ENCODE measurements around the gene MOBP.

Gene MOBP

GRCh38 chr3:39541442-39541841, 74.0 kb downstream of the MOBP start:
- DNase-seq (ENCODE audit: low read depth in 2 of 2): no peak

- DNase-seq (ENCODE audit: low read depth in 2 of 2): no peak
Measured at GRCh38 chr3:39541917-39542329, 74.4 kb downstream of the MOBP start.

- no peak for DNase-seq (ENCODE audit: low read depth in 2 of 2)
Measured at GRCh38 chr3:39542588-39542988, 75.1 kb downstream of the MOBP start.

DNA sequence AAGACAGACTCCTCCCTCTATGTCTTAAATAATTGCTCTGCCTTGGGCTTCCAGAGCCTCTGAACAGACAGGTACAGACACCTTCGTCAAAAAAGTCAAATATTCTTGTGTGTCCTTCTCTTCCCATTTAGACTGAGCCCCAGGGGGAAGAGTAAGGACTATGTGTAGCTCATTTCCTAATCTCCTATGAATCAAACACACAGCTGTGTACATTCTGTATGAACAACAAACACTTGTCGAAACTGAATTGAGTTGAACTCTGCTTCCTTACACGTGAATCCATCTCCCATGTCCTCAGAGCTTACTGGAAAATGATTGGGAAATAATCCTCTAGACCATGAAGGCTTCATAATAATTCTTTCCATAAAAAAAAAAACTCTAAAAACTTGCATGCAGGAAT, 80.8 kb downstream of the MOBP start:
- no peak for DNase-seq (ENCODE audit: low read depth in 2 of 2)

DNA sequence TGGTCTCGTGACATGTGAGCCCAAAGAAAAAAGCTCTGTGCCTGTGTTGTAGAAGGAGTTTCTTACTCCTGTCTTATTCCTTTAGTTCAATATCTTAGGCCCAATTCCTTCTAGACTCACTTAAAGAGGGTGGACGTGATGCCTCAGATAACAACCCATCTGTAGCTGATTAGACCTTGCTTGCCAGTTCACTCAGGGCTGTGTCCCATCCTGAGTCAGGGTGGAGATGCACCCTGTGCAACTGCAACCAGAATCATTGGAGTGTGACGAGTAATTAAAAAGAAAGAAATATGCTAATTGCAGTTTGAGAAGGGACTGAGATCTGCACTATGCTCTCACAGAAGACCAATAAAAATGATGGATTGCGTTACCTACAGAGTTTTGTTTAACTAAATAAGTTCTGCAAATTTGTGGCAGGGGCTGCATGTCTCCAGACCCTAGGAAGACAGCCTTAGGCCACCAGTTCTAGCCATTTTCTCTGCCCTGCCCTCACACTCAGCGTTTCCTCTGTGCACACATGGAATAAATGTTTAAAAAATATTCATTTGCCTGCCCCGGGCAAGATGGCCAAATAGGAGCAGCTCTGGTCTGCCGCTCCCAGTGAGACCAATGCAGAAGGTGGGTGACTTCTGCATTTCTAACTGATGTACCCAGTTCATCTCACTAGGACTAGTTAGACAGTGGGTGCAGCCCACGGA, 83.0 kb downstream of the MOBP start:
- DNase-seq (ENCODE audit: low read depth in 2 of 2): no peak
